Brain microvascular endothelial cell (primary cell): ENCODE results near the gene TNFRSF1B.

ENCODE experiments used
- DNase-seq: peaks from one replicate; pipeline ENCODE4 v3.0.0-alpha.2; 2020
- H3K27ac ChIP-seq: fragments of 250-450 bp; sonication (Bioruptor Pico); 2 replicates; pipeline ENCODE4 v1.5.1; 2020; ENCODE audit warnings: mild to moderate bottlenecking, moderate library complexity
- H3K27me3 ChIP-seq: fragments of 250-450 bp; sonication (Bioruptor Pico); replicated peaks from 2 replicates; pipeline ENCODE4 v1.5.1; 2020; ENCODE audit warnings: mild to moderate bottlenecking
- H3K36me3 ChIP-seq: fragments of 250-450 bp; sonication (Bioruptor Pico); replicated peaks from 2 replicates; pipeline ENCODE4 v1.5.1; 2020; ENCODE audit warnings: mild to moderate bottlenecking
- H3K4me3 ChIP-seq: 2 replicates; pipeline ENCODE4 v1.5.1; 2011; ENCODE audit warnings: low read depth, mild to moderate bottlenecking, control low read depth, low read length, moderate library complexity
- CTCF ChIP-seq: IDR thresholded peaks from 2 replicates; pipeline ENCODE4 v1.5.1; 2011; ENCODE audit warnings: low read depth, mild to moderate bottlenecking, moderate library complexity, low read length, control low read depth, inconsistent platforms; ENCODE audit errors: missing control alignments
- in situ Hi-C: cut with HindIII; loops from 2 replicates; pipeline ENCODE4 v1.10.0; 2017; ENCODE audit warnings: low sequenced_read_pairs, low pct_ligation_motif_present

TNFRSF1B gene

GRCh38 chr1:12126781-12127180 is 40.0 kb upstream of the TNFRSF1B start:
- Histone ChIP-seq H3K36me3 (no peaks in the 10 kb centered on the region), H3K27ac (no peak overlapping the region), H3K27me3 (peaks cover 3% of the 10 kb centered on the region), H3K4me3 (no peak overlapping the region)
- in situ Hi-C loops, result no loop called here
- TF ChIP-seq CTCF, result no peak
- no peak for DNase-seq

GRCh38 chr1:12127206-12127810 is 39.5 kb upstream of the TNFRSF1B start:
- no peak for DNase-seq
- H3K27me3 ChIP-seq, result peaks cover 3% of the 10 kb centered on the region
- H3K4me3 ChIP-seq, result no peak overlapping the region
- H3K27ac ChIP-seq, result no peak overlapping the region
- in situ Hi-C loops, result no loop called here
- H3K36me3 ChIP-seq, result no peaks in the 10 kb centered on the region
- TF ChIP-seq CTCF, result no peak

DNA sequence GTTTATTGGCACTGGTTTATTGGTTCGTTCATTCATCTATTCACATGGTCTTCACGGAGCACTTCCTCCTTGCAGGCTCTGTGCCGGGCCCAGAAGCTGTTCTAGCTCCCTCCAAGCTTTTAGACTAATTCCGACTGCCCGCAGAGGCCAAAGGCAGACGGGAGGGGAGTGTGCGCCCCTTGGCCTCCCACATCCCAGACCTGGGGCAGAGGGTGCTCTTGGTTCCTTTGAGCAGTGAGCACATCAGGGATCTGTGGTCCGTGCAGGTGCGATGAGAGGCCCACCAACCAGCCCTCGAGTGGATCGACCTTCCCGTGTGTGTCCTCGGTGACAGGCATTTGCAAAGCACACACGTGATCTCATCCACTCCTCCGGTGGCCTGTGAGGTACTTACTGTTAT is 38.7 kb upstream of the TNFRSF1B start:
- DNase-seq, result no peak
- H3K27ac ChIP-seq, result no peak overlapping the region
- H3K4me3 ChIP-seq, result no peak overlapping the region
- in situ Hi-C loops, result no loop called here
- no peak for TF ChIP-seq CTCF
- H3K36me3 ChIP-seq, result no peaks in the 10 kb centered on the region
- no peaks in the 10 kb centered on the region for H3K27me3 ChIP-seq

- Histone ChIP-seq H3K27me3 (no peaks in the 10 kb centered on the region), H3K4me3 (no peak overlapping the region), H3K27ac (no peak overlapping the region), H3K36me3 (no peaks in the 10 kb centered on the region)
- no peak for DNase-seq
- in situ Hi-C loops, result no loop called here
- TF ChIP-seq CTCF, result no peak
Measured at GRCh38 chr1:12129624-12130023, 37.2 kb upstream of the TNFRSF1B start.

DNA sequence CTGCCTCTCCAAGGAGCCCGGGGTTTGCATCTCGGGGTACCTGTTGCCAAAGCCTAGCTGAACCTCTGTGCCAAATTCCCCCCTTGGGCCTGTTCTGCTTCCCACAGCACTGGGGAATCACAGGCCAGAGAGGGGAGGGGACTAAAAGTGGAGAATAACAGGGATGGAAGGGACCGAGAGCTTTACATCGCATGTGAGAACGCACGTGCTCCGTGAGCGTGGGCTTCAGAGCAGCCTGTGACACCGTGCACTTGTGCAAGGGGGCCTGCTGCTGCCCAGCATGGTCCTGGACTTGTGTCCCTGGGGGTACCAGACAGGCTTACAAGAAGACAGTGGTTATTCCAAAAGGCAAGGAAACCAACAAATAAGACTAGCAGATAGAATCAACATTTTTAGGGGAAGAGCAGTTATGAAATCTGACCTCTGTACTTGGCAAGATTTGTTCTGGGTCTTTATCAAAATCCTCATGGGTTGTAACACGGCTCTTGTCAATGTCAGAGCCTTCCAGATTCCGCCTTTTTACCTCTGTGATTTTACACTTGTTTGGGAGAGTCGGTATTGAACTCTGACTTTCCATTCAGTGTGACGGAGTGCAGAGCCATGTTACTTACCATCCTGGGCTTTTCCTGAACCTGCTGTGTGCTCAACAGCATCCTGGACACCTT is 36.2 kb upstream of the TNFRSF1B start:
- H3K27me3 ChIP-seq, result no peaks in the 10 kb centered on the region
- no peak for DNase-seq
- no peaks in the 10 kb centered on the region for H3K36me3 ChIP-seq
- no peak overlapping the region for H3K4me3 ChIP-seq
- in situ Hi-C loops, result no loop called here
- no peak overlapping the region for H3K27ac ChIP-seq
- TF ChIP-seq CTCF, result no peak

GRCh38 chr1:12132078-12132477 is 34.7 kb upstream of the TNFRSF1B start:
- Histone ChIP-seq H3K4me3 (no peak overlapping the region), H3K27me3 (no peaks in the 10 kb centered on the region), H3K36me3 (no peaks in the 10 kb centered on the region), H3K27ac (no peak overlapping the region)
- TF ChIP-seq CTCF, result no peak
- no peak for DNase-seq
- in situ Hi-C loops, result no loop called here
